GM21360 (cell line): ENCODE data around the gene ABCE1.
"Not testable (repeated sequence)": the region's sequence is repeated elsewhere in the genome, so short reads cannot be mapped to it uniquely, and the experiment has no call there.

ENCODE experiments used
- ATAC-seq: cut with Tn5 transposase; IDR thresholded peaks from one replicate; pipeline ENCODE4 v1.9.1; 2021; ENCODE audit warnings: mild to moderate bottlenecking, moderate library complexity; ENCODE audit not compliant: unreplicated experiment

Gene ABCE1

GRCh38 chr4:145101091-145101490, 3.0 kb downstream of the ABCE1 start:
- ATAC-seq: no peak

- ATAC-seq: no peak
Measured at GRCh38 chr4:145102619-145103018, 4.5 kb downstream of the ABCE1 start.

GRCh38 chr4:145103496-145103895, 5.4 kb downstream of the ABCE1 start:
- ATAC-seq: no peak

GRCh38 chr4:145107126-145107525, 9.0 kb downstream of the ABCE1 start:
- no peak for ATAC-seq

GRCh38 chr4:145108128-145108527, 10.0 kb downstream of the ABCE1 start:
- no peak for ATAC-seq

DNA sequence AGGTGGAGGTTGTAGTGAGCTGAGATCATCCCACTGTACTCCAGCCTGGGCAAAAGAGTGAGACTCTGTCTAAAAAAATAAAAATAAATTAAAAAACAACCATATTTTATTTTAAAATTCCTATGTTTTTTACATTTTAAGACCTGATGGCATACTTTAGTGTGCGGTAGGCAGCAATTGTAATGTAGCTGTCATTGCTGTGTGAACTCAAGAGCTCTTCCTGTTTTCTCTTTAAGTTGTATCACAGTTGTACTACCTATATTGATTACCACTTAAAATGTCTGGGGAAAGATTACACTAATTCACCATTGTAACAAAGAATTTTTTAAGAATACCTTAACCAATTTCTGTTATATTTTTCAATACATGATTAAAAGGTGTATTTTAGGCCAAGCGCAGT, 27.3 kb downstream of the ABCE1 start:
- ATAC-seq: no peak

GRCh38 chr4:145130130-145130529, 32.0 kb downstream of the ABCE1 start:
- no peak for ATAC-seq

GRCh38 chr4:145130788-145131399, 32.8 kb downstream of the ABCE1 start:
- ATAC-seq: no peak

DNA sequence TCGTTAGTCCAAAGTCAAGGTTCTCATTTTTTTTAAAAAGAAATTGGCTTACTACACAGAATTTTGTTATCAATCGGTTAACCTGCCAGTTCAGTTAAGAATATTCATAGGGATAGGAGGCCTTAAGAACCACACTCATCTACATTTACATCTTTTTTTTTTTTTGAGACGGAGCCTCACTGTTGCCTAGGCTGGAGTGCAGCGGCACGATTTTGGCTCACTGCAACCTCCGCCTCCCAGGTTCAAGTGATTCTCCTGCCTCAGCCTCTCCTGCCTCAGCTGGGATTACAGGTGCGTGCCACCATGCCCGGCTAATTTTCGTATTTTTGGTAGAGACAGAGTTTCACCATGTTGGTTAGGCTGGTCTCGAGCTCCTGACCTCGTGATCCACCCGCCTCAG, 33.7 kb downstream of the ABCE1 start:
- ATAC-seq: no peak

DNA sequence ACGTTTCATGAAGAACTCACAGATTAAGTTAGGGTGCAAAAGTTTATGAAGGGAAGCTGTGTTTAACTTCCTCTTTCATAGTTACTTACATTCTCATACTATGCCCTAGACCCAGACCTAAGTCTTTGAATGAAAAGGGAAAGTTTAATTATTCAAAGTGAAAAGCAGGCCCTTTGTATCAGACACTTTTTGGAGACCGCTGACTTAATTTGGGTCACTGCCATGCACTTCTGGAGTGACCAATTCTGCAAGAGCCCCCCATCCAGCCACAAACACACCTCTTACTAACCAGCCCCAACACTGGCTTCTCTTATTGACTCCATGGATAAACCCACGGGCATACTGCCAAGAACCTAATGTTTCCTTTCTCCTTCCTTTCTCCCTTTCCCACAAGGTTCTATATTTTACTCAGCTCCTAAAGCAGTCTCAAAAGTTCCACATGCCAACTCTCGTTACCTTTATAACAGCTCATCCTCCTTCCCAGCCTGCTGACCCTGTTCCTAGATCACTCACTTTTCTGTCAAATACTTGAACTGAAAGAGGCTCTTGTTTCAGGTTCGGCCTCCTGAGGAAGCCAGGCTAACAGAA, 34.5 kb downstream of the ABCE1 start:
- ATAC-seq: peak; percentile 70

GRCh38 chr4:145136219-145136618, 38.1 kb downstream of the ABCE1 start:
- not testable (repeated sequence) for ATAC-seq

DNA sequence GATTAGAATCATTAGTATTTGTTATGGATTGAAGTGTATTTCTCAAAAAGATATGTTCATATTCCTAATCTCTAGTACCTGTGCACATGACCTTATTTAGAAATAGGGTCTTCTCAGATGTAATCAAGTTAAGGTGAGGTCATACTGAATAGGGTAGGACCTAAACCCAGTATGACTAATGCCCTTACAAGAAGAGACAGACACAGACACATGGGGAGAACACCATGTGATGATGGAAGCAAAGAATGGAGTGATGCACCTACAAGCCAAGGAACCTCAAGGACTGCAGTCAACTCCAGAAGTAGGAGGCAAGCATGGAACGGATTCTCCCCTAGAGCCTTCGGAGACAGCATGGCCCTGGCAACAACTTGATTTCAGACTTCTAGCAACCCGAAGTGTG, 50.9 kb downstream of the ABCE1 start:
- no peak for ATAC-seq

DNA sequence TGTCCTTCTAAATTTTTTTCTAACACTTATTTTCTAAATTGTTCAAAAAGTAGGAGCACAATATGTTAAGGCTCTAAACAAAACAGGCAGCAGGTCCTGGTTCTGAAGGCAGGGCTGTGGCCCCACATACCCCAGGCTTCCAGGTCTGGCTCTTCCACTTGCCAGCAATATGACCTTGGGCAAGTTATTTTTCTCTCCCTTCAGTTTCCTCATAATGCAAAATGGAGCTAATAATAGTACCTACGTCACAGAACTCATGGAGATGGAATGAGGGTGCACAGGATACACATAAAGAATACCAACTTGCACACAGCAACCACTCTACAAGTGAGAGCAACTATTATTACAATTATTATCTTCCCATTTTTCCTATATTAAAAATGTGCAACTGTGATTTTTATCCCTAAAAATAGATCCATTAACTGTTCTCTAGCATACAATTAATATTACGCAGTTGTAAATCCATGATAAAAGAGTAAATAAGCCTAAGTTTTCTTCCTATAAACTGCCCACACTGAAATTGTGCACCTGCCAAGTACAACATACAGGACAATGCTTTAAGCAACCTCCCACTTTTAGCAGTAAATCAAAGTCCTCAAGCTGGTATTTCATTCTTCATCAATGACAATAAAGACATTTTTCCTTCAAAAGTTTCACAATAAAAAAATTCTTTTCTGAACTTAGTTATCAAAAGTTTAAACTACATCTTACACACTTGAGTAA, 55.2 kb downstream of the ABCE1 start:
- ATAC-seq: no peak

- ATAC-seq: no peak
Measured at GRCh38 chr4:145153904-145154298, 55.8 kb downstream of the ABCE1 start.

DNA sequence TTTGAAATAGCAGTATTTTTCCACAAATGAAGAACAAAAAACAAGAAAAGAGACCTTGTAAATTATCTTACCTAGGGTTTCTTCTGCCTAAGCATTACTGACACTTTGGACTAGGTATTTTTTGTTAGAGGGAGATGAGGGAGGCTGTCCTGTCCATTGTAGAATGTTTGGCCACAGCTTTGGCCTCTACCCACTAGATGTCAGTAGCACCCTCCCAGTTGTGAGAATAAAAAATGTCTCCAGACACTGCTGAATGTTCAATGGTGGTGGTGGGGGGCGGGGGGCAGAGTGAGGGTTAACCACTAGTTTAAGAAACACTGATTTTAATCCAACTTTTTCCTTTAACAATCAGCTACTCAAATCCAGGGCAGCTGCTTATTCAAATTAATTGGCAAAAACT, 56.5 kb downstream of the ABCE1 start:
- peak; percentile 90 for ATAC-seq

DNA sequence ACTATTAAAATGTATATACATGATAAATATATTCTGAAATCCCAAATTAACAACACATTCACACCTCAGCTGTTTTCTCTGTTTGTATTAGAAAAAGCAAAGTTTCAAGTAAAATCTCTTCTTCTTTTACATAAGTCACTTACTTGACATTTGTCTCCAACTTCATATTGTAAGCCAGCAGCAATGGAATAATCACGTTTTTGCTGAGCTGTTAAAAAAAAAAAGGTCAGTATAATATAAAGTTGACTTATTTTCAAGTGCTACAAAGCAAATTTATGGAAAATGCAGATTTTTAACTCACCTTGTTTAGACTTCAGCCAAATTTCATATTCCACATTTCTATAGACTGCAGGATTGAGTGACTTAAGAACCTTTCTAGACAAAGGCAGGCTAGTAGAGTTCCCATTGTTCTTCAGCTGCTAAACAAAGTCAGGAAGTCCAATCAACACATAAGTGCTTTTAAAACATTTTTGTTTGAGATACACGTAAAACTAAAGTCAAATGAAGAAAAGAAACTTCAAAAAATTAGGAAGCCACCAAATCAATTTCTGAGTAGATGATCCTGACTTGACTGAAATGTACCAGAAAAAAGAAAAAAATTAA, 57.3 kb downstream of the ABCE1 start:
- ATAC-seq: no peak

- ATAC-seq: no peak
Measured at GRCh38 chr4:145156986-145157385, 58.9 kb downstream of the ABCE1 start.

GRCh38 chr4:145161549-145161948, 63.4 kb downstream of the ABCE1 start:
- ATAC-seq: no peak

DNA sequence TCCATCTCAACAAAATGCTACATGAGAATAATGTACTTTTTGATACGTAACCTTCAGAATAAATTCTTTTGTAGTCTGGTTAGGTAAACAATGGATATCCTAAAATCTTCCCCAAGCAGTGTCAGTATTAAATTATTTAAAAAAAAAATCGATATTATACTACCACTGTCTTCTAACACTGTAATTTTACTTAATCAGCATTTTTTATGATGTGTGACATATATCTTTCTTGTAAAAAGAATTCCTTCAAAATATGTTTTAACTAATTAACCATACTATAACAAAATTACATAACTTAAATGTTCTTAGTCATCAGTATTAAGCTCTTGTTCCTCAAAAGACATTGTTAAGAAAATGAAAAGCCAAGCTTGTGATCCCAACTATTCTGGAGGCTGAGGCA, 69.8 kb downstream of the ABCE1 start:
- no peak for ATAC-seq

DNA sequence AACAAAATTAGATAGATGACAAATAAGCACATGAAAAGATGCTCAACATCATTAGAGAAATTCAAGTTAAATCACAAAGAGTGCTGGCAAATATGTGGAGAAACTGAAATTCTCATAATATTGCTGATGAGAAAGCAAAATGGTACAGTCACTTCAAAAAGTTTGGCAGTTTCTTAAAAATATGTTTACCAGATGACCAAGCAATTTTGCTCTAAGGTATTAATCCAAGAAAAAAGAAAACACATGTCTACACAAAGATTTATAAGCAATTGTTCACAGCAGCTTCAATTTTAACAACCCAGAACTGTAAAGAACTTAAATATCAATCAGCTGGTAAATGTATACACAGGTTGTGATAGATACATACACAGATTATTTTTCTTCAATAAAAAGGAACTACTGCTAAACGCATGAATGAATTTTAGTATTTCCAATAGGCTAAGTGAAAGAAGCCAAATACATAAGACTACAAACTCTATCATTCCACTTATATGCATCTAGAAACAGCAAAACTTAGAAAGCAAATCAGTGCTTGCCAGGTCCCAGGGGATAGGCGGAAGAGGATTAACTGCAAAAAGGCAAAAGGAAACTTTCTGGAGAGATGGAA, 70.6 kb downstream of the ABCE1 start:
- no peak for ATAC-seq

- ATAC-seq: no peak
Measured at GRCh38 chr4:145170223-145170622, 72.1 kb downstream of the ABCE1 start.

- ATAC-seq: no peak
Measured at GRCh38 chr4:145171911-145172310, 73.8 kb downstream of the ABCE1 start.
